RKO (cell line): Measurements from ENCODE around the gene MON1A.
A peak's percentile ranks its signal among the peaks of the same experiment; 100 is the strongest.
"Not testable (repeated sequence)": the region's sequence is repeated elsewhere in the genome, so short reads cannot be mapped to it uniquely, and the experiment has no call there.

Experiments used
- DNase-seq: peaks from one replicate; pipeline ENCODE4 v3.0.0-alpha.2; 2016; ENCODE audit warnings: low spot score

Gene MON1A, protein sequence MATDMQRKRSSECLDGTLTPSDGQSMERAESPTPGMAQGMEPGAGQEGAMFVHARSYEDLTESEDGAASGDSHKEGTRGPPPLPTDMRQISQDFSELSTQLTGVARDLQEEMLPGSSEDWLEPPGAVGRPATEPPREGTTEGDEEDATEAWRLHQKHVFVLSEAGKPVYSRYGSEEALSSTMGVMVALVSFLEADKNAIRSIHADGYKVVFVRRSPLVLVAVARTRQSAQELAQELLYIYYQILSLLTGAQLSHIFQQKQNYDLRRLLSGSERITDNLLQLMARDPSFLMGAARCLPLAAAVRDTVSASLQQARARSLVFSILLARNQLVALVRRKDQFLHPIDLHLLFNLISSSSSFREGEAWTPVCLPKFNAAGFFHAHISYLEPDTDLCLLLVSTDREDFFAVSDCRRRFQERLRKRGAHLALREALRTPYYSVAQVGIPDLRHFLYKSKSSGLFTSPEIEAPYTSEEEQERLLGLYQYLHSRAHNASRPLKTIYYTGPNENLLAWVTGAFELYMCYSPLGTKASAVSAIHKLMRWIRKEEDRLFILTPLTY

DNA sequence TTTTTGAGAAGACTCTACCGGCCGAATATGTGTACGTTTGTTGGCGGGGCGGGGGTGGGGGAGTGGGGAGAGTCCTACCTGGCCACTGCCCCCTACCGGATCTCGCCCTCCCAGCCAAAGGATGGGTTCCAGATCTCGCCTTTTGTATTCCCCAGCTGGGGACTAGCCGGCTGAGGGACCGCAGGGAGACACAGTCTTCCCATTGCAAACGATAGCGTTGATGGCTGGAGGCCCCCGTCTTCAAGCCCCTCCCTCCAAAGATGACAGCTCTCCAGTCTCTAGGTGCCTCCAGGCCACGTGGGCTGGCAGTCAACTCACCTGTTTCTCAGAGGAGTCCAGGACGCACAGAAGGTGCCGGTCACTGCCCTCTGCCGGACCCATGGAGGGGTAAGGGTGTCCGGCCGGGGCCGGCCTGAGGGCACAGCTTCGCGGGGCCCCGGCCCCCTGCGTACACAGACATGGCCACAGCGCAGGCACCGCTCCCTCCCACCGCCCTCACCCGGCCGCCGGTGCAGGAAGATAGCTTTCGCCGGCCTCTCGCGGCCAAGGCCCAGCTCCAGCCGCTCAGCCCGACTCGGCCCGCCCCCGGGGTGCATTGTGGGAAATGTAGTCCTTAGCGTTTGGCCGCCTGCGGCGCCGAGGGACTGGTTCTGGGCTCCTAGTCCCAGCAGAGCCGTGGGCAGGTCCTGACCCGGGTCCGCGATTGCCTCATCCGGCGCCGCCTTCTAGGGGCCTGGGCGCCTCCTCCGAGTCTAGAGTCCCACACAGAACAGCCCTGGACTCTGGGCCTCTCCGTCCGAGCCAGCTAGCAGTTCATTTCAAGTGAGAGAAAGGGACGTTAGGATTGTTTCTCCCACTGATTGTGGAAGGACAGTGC lies at the start of gene MON1A:
TSS of gene MON1A (minus strand) at position 521 of the 877 bp plus-strand sequence. CDS start 16,465 bp downstream, outside the sequence.
- DNase-seq = peak; percentile 91

DNA sequence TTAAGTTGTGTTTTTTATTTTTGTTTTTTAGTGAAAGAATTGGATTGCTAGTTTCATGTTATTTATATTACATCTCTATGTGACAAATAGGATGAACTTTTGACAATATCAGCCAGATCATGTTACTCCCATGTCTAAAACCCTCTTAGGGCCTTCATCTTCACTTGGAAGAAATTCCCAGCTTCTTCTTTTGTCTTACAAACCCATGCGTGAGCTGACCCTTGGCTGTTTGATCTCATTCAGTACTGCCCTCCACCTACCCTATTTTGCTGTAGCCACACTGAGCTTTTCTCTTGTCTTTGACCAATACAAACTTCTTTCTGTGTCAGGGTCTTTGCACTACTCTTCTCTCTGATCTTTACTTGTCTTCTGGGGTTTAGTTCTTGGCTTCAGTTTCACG lies 47.3 kb upstream of the MON1A start:
- DNase-seq = no peak

DNA sequence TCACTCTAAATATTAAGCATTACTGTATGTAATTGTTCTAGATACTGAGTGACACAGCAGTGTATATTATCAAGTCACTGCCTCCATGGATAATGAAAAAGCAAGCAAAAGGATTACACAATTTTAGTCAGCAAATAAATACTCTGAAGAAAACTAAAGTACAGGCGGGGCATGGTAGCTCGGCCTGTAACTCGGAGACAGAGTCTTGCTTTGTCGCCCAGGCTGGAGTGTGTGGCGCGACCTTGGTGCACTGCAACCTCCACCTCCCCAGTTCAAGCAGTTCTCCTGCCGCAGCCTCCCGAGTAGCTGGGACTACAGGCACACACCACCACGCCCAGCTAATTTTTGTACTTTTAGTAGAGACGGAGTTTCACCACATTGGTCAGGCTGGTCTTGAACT lies 43.0 kb upstream of the MON1A start:
- no peak for DNase-seq

DNA sequence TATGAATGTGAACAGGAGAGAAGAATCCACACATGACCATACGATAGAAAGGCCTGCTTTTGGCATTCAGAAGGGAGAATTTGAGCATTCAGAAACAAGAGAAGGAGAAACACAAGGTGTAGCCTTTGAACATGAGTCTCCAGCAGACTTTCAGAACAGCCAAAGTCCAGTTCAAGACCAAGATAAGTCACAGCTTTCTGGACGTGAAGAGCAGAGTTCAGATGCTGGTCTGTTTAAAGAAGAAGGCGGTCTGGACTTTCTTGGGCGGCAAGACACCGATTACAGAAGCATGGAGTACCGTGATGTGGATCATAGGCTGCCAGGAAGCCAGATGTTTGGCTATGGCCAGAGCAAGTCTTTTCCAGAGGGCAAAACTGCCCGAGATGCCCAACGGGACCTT lies 38.7 kb upstream of the MON1A start:
- no peak for DNase-seq

DNA sequence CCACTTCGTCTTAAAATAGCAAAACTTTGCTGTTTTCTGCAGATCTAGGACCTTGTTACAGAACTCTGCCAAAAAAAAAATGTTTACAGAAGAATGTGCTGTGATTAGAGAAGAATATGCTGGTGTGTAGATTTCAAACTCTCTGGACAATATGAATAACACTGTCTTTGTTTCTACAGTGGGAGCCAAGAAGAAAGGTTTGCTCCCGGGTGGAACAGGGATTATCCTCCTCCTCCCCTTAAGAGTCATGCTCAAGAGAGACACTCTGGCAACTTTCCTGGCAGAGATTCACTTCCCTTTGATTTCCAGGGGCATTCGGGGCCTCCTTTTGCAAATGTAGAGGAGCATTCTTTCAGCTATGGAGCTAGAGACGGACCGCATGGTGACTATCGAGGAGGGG lies 37.7 kb upstream of the MON1A start:
- no peak for DNase-seq

DNA sequence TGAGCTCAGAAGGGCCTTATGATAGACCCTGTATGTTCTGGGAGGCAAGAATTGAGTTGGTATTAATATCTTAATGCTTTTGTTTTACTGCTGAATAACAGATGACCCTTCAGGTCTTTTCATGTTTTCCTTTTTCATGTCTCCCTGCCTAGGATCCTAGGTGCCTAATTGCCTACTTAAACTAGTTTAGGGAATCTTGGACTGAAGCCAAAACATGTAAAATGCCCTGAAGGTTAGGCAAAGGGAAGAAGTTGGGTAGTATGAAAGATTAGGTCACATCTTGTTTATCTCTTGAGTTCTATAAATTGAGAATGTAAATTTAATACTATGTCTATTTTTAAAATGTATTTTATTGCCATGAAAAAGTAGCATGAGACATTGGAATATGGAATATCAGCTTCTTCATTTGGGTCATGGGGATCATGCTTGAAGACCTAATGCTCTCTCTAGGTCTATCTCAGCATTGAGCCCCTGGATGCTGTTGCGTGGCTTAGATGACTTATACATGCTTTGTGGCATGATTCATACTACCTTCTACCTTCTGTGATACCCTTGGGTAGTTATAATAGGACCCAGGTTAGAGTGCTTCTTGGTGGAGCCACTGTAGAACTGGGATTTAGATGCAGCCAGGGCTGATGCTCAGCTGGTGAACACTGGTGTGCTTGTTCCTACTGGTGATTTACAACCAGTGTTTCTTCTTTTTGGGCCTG lies 36.8 kb upstream of the MON1A start:
- DNase-seq = no peak

DNA sequence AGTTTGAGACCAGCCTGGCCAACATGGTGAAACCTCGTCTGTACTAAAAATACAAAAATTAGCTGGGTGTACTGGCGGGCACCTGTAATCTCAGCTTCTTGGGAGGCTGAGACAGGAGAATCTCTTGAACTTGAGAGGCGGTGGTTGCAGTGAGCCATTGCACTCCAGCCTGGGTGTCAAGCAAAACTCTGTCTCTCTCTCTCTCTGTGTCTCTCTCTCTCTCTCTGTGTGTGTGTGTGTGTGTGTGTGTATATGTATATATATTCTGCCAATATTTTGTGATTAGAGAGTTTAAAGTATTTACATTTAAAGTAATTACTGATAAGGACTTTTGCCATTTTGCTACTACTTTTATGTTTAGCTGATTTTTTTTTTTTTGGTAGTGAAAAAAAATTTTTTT lies 26.0 kb upstream of the MON1A start:
- DNase-seq = no peak

DNA sequence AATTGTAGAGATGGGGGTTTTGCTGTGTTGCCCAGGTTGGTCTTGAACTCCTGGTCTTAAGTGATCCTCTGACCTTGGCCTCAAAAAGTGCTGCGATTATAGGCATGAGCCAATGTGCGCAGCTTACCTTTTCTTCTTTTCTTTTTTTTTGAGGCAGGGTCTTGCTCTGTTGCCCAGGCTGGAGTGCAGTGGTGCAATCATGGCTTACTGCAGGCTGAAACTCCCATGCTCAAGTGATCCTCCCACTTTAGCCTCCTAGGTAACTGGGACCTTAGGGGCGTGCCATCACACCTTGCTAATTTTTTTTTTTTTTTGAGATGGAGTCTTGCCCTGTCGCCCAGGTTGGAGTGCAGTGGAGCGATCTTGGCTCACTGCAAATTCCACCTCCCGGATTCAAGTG lies 23.3 kb upstream of the MON1A start:
- no peak for DNase-seq

DNA sequence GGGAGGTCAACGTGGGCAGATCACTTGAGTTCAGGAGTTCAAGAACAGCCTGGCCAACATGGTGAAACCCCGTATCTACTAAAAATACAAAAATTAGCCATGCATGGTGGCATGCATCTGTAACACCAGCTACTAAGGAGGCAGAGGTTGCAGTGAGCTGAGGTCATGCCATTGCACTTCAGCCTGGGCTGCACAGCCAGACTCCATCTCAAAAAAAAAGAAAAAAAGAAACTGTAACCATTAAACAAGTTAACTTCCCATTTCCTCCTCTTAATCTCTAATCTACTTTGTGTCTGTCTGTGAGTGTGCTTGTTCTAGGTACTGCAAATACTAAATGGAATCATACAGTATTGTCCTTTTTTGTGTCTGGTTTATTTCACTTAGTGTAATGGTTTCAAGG lies 13.0 kb upstream of the MON1A start:
- DNase-seq = no peak

DNA sequence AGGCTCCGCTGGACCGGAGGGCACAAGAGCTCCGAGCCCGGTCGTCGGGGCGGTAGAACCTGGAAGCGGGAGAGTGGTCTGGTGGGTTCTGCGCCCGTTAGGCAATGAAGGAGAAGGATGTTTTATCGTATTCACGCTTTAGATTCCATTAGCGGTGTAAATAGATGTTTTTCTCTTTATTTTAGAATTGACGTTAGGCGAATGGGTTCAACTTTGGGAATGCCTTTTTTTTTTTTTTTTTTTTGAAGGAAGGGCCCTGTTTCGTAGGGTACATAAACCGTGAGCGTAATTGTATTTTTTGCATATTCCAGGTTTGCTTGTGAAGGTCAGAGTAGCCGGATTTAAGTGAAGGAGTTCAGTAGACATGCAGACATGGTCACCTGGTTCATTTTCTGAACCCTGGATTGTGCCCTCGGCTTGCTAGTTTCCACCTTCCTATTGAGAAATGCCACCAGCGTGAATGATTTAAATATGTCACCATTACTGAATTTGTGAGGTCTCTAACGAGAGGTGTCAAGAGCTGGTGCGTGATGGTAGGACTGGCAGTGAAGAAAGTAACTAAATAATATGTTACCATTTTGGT lies 11.1 kb upstream of the MON1A start:
- DNase-seq = no peak

DNA sequence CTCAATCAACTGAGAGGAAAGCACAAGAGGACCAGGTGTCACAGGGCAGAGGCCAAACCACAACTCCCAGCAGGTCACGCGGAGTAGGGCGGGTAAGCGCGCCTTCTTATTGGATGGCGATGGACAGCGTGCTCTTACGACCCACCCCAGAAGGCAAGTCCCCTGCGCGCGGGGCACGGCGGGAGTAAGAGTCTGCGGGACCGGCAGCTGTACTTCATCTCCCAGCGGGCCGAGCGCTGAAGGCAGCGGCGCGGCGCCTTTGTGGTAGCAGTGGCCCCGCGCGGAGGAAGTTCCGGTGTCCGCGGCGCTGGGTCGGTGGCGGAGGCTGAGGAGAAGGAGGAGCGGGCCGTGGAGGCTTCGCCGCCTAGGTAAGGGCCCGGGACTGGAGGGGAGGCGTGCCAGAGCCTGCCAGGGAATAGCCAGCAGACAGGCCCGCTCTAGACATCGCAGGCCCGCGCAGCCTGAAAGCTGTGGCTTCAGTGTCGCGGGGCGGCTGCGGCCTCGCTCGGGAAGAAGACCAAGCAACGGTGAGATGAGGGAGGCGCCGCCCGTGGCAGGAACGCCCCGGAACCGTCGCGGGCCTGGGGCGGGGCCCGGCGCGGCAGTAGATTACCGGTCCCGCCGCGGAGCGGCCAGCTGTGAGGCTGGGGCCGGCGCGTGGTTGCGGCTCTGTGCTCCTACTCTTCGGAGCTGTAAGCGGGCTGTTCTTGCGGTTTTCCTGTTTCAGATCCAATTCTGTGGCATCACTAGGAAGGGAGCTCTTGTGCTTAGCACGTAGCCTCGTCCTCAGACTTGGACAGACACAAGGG lies 10.5 kb upstream of the MON1A start, which contains the start of gene RBM6:
TSS of gene RBM6 (plus strand) at position 293 of the 809 bp plus-strand sequence. CDS start 22,492 bp downstream, outside the sequence.
- DNase-seq = peak; percentile 99

DNA sequence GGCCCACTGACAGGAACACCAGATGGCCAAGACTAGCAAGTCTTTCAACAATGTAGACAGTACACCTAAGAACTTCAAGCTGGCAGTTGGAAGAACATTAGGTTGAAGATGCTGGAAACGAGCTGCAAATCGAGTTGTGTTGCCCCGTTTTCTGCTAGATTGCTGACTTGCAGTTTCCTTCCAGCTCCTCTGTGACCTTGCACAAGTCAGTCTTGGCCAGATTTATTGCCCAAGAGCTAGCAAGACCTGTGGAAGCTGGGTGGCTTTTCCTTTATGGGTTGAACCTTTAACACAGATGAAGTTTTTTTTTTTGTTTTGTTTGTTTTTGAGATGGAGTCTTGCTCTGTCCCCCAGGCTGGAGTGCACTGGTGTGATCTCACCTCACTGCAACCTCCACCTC lies 7.5 kb upstream of the MON1A start:
- no peak for DNase-seq

DNA sequence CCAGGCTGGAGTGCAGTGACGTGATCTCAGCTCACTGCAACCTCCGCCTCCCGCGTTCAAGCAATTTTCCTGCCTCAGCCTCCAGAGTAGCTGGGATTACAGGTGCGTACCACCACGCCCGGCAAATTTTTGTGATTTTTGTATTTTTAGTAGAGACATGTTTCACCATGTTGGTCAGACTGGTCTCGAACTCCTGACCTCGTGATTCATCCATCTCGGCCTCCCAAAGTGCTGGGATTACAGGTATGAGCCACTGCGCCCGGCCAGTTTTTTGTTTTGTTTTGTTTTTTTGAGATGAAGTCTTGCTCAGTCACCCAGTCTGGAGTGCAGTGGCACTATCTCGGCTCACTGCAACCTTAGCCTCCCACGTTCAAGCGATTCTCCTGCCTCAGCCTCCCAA lies 2.7 kb upstream of the MON1A start:
- DNase-seq = not testable (repeated sequence)

DNA sequence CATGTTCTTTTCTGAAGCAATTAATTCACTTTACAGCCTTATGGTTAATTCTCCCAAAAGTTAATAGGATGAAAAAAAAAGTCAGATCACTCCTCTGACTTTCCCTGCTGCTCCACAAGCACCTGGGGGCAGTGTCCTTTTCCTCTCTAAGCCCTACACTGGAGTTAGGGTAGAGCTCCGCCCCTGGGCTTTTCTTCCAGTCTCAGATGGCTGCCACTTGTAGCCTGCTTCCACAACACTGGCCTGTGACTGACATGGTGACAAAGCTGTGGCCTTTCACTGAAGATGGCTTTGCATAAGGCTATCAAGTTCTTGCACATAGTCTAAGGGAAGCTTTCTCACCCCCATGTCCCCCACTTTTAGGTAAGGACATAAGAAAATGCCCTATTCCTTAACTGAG lies 1.3 kb upstream of the MON1A start:
- no peak for DNase-seq

DNA sequence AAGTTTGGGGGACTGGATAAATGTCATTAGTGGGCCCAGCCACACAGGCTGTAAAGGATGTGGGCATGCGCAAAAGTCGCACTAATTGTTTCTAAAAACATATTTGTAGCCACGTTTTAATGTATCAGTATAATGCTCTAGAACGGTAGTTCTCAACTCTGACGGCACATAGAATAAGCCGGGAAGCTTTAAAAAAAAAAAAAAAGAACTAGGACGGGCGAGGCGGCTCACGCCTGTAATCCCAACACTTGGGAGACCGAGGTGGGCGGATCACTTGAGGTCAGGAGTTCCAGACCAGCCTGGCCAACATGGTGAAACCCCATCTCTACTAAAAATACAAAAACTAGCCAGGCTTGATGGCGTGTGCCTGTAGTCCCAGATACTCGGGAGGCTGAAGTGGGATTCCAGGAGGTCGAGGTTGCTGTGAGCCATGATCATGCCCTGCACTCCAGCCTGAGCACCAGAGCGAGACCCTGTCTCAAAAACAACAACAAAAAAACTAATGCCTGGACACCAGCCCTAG lies 618 bp upstream of the MON1A start:
- DNase-seq = no peak

DNA sequence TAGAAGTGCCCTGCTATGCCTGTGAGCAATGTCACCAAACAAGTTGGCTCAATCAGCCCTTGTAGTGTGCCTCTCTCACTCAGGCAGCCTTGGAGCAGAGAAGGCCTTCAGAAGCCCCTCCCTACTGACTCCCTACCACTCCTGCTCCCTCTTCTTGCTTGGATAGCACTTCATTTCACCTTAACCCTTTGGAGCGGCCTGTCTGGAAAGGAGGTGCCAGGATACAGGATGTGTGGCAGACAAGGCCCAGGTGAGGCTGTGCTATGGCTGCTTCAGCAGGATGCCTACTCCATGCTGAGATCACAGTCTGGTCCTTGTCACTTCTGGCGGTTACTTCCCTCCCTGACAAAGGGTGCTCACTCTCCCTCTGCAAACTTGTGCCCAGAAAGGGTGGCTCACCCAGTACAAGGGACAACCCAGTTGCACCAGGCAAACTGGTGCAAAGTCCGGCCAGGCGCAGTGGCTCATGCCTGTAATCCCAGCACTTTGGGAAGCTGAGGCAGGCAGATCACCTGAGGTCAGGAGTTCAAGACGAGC lies 1.1 kb downstream of the MON1A start:
- DNase-seq = no peak

DNA sequence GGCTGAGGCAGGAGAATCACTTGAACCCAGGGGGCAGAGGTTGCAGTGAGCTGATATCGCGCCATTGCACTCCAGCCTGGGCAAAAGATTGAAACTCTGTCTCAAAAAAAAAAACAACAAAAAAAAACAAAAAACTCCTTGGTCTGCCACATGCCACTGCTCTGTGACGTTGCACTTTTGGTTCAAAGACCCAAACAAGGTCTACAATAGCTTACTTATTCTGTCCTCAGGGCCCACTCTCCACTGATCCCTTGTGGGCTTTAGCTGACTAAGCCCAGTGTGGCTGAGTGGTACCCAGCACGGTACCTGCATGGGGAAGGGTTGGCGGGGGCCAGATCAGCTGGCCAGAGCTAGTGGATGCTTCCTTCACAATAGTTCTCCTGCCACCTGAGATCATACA lies 1.8 kb downstream of the MON1A start:
- DNase-seq = no peak

DNA sequence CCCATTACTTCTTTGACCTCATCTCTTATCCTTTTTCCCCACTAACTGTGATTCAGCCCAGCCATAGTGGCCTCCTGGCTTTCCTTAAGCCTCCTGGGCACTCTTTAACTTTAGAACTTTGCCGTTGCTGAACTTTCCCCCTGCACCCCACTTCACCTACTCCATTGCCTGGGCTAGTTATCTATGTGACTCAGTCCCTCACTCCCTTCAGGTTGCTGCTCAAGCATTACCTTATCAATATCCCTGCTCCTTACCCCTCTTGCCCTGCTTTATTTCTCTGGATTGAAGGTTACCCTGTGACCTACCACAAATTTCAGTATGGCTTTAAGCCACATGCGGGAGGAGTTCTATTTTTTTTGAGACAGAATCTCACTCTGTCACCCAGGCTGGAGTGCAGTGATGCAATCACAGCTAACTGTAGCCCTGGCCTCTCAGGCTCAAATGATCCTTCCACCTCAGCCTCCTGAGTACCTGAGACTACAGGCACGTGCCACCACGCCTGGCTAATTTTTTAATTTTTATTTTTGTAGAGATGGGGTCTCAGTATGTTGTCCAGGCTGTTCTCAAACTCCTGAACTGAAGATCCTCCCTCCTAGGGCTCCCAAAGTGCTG lies 3.4 kb downstream of the MON1A start:
- no peak for DNase-seq

DNA sequence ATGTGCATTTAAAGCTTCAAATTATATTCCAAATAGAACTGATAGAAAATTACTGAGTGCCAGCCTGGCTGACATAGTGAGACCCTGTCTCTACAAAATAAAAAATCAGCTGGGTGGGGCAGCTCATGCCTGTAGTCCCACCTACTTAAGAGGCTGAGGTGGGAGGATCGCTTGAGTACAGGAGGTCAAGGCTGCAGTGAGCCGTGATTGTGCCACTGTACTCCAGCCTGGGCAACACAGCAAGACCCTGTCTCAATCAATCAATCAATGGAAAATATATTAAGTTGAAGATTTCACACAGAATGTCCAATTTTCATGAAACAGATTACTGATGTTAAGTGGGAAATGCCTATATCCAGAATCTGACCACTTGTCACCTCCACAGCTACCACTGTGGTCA lies 4.1 kb downstream of the MON1A start:
- DNase-seq = no peak

DNA sequence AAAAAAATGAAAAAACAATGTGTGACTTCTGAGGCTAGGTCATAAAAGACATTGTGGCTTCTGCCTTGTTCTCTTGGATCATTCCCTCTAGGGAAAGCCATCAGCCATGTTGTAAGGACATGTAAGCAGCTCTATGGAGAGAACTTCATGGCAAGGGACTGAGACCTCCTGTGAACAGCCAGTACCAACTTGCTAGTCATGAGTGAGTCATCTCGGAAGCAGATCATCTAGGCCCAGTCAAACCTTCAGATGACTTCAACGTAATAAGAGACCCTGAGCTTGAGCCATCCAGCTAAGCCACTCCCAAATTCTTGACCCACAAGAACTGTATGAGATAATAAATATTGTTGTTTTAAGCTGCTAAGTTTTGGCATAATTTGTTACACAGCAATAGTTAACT lies 4.9 kb downstream of the MON1A start:
- peak; percentile 89 for DNase-seq
